GM18505 (cell line): ENCODE data around the gene PIBF1.
A peak's percentile ranks its signal among the peaks of the same experiment; 100 is the strongest.
"Not testable (repeated sequence)": the region's sequence is repeated elsewhere in the genome, so short reads cannot be mapped to it uniquely, and the experiment has no call there.

Source experiments
- ATAC-seq: cut with Tn5 transposase; IDR thresholded peaks from one replicate; pipeline ENCODE4 v1.9.1; 2021; ENCODE audit not compliant: unreplicated experiment
- POLR2A ChIP-seq: IDR thresholded peaks from 4 replicates; pipeline ENCODE4 v1.6.1; 2011; ENCODE audit warnings: borderline replicate concordance; ENCODE audit not compliant: insufficient read depth, insufficient read length; ENCODE audit errors: extremely low read depth

PIBF1 gene

DNA sequence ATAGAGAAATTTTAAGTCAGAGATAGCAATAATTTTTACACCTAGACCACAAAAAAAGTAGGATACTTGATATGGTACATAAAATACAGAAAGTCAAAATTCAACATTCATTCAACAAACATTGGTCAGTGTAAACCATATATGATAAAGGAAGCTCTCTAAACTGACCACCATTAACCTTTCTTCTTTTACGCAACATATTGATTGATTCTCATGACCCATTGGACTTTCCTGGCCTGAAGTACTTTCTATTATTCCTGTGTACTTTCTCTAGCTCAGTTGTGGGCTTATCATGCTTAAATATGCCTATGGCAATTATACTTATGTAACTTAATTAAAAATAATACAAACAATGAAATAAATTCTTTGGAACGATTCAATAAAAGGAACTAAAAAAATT is 10.7 kb downstream of the PIBF1 start:
- no peak for ATAC-seq

DNA sequence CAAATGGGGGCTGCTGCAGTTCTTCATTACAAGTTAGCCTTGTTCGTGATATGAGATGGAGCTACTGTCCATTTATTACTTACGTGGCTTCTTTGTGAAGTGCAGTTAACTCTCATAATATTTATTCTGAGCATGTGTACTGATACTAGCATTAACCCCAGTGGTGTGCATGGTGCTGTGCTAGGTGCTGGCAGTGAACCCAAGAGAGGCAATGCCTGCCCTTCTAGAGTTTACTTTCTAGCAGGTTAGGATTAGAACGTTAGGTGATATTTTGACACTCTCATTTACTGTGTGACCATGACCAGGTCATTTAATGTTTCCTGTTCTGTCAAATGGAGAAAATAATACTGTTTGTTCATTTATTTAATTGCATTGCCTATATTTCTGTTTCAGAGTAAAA is 16.9 kb downstream of the PIBF1 start:
- no peak for ATAC-seq
- no peak for TF ChIP-seq POLR2A

More for the DNA sequence above, 10.7 kb downstream of the PIBF1 start:
- TF ChIP-seq POLR2A: no peak

DNA sequence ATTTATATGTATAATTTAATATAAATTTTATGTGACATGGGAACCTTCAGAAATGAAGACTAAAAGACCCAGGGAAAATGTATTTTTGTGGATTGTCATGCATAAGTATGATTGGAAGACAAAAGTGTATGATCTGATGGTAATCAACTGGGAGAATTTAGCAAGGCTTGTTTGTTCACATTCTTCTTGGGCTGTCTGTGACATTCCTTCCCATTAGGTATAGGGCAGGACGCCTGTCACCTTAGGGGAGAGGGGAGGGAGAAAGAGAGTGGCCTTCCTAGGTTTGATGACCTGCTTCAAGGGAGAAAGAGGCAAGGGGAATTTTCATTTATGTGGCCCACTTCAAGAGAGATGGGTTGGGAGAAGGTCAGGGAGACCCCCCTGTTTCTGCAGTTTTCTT is 22.4 kb downstream of the PIBF1 start:
- ATAC-seq: no peak
- no peak for TF ChIP-seq POLR2A

DNA sequence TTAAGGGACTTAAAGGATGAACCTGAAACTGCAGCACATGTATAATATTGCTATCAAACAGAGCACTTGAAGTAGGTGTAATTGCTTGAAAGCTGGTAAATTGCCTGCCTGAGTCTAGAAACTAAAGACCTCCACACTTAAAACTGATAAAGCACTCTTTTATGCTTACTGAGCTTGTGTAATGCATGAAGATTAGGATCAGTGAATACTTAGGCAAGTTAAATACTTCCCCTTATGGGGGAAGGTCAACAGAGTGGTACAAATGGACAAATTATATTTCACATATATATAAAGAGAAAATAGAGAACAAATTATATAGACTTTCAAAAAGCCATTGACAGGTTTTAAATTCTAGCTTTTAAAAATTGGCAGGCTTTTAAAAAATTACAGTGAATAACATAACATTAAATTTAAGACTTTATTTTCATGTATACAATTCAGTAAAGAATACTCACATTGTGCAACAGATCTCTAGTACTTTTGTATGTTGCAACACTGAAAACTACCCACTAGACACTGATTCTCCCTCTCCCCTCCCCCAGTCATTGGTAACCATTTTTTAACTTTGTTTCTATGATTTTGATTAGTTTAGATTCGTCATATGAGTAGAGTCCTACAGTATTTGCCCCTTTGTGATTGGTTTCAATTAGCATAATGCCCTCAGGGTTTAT is 23.9 kb downstream of the PIBF1 start:
- TF ChIP-seq POLR2A: no peak
- no peak for ATAC-seq

DNA sequence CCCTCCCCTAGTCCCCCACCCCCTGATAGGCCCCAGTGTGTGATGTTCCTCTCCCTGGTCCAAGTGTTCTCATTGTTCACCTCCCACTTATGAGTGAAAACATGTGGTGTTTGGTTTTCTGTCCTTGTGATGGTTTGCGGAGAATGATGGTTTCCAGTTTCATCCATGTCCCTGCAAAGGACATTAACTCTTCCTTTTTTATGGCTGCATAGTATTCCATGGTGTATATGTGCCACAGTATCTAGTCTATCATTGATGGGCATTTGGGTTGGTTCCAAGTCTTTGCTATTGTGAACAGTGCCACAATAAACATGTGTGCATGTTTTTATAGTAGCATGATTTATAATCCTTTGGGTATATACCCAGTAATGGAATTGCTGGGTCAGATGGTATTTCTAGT is 24.6 kb downstream of the PIBF1 start:
- ATAC-seq: not testable (repeated sequence)

DNA sequence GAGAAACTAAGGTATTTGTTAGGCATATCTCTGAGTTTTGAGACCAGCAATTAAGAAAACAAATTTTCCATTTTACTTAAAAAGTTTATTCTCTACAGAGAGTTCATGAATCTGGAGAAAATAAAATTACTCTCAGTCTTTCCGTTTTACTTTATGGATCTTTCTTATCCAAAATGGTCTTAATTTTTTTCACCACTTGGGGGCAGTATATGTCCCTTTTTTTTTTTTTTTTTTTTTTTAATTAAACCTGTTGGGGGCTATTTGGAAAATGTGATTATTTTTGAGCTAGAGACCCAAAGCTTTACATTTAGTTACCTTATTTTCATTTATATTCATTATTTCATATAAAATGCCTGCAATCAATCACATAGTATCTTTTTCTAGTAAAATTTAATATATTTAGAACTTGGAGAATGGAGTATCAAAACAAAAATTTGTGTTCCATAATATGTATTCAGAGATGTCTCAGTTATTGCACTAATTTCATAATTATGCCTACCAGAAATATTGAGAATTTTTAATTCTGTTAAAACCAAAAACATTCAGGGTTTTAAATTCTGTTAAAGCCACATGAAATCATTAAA is 27.1 kb downstream of the PIBF1 start:
- no peak for ATAC-seq
- no peak for TF ChIP-seq POLR2A

DNA sequence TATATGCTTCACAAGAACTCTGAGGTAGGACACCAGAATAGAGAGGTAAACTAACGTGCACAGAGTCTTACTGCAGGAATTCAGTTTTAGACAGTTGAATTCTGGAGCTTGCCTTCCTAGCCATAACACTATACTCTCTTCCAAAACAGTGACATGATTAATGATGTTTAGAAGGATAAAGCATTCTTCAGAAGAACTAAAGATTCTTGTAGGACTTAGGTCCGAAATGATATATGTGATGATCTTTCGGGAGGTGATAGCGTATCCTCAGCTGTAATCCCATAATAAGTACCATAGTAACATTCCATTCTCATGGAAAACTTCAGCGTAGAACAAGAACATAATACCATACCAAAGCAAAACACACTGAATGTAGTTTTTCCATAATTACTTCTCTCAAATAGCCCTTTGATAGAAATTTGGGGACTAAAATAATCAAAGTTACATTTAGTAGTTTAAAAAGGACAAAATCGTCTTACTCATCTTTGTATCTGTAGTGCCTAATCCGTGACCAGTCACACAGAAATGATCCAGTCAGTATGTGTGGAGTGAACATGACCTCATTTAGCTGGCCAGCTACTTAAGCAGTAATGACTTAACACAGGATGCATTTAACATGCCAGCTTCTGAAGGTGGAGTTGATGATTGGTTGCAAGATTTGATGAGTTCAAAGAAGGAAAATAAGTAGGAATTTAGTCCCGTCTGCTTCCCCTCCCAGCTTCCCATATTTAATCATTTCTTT is 38.4 kb downstream of the PIBF1 start:
- no peak for TF ChIP-seq POLR2A
- ATAC-seq: no peak

DNA sequence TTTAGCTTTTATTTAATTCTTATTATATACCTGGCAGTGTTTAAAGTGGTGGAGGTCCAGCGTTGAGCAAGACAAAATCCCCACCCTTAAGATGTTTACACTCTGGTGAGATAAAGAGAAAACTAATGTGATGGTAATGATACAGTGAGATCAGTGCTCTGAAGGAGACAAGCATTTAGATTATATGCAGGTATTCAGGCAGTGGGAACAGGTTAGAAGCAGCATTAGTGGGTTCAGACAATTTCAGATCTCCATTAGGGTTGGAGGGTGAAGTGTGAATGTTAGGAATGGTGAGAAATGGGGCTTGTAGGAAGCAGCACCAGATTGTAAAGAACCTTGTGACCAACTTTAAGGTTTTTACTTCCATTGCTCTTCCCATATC is 39.0 kb downstream of the PIBF1 start:
- no peak for ATAC-seq

DNA sequence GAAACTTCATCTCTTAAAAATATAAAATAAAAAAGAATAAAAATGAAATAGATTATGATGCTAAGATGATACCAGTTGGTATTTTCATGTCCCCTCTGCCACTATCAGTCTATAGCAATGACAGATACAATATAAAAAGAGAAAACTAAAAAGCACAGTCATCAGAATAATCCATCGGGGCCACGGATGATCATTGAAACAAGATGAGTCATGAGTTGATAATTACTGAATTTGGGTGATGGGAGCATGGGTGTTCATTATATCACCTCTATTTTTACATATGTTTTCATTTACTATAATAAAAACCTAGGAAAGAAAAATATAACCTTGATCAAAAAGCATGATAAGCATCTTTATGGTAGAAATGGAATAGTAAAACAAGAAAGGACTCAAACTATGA is 41.1 kb downstream of the PIBF1 start:
- no peak for TF ChIP-seq POLR2A
- ATAC-seq: no peak

More for the DNA sequence above, 39.0 kb downstream of the PIBF1 start:
- no peak for TF ChIP-seq POLR2A

DNA sequence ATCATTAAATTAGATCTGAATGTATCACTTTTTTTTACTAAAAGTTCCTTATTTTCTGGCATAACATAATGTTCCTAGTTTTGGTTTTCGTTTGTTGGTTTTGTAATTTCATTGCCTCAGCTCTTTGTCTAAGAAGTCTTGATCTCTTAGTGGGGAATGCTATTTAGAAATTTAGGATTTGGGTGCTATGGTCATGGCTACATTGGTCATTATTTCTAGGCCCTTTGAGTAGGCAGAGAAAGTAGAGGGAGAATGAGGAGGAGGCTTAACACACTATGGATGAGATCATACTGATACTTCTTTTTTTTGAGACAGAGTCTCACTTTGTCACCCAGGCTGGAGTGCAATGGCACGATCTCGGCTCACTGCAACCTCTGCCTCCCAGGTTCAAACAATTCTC is 41.8 kb downstream of the PIBF1 start:
- no peak for ATAC-seq
- TF ChIP-seq POLR2A: no peak

DNA sequence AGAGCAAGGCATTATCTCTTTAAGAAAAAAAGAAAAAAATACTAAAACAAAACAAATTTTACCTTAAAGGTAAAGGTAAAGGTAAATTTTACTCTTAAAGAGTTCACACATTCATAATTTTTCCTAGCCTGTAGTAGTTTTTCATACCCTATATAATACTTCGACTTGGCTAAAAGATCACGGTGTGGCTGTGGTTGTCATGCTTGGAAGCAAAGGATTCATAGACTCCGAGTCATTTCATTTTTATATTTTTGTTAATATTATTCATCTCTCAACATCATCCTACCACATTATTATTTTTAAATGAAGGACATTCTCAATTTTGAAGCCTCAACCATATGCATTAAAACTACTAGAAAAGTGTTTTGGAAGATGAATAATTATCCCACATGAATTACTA is 52.7 kb downstream of the PIBF1 start:
- no peak for ATAC-seq
- TF ChIP-seq POLR2A: no peak

DNA sequence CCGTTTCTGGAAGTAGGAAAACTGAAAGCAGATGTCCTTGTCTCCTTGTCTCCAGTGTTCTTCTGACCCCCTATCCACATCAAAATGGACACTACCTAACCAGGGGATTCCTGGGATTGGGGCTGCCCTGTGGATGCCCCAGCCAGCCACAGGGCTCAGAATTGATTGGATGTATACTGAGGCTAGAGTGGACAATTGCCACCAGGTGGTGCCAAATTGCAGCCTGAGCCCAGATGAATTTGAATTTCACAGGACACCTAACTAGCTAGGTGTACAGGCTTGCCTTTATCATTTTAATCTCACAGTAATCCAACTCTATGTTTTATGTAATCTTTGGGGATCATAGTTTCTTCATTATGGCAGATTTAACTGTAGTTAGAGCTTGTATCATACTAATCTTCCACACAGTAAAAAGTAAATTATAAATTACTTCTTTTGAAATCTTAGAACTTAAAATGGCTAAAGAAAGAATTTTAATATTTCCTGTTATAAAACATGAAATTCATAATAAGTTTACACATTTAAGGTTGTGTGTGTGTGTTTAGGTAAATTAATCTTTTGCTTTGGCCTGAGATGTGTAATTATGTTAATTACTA is 58.0 kb downstream of the PIBF1 start:
- peak; percentile 95 for ATAC-seq
- TF ChIP-seq POLR2A: no peak

DNA sequence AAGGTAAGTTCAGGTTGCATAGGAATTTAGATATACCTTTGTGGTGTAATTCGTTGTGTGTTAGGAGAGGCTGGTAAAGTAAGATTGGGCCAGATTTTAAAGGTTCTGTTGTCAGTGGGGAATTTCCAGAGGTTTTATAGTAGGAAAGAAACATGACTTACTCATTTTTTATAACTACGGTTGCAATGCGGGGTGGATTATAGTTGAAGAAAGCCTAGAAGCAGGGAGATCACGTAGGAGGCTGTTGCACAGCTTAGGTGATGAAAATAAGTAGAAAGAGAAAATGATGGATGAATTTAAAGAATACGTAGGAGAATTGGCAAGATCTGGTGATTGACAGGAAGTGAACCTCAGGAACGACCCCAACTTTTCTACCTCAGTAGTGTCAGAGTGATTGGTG is 61.1 kb downstream of the PIBF1 start:
- TF ChIP-seq POLR2A: no peak
- ATAC-seq: no peak

DNA sequence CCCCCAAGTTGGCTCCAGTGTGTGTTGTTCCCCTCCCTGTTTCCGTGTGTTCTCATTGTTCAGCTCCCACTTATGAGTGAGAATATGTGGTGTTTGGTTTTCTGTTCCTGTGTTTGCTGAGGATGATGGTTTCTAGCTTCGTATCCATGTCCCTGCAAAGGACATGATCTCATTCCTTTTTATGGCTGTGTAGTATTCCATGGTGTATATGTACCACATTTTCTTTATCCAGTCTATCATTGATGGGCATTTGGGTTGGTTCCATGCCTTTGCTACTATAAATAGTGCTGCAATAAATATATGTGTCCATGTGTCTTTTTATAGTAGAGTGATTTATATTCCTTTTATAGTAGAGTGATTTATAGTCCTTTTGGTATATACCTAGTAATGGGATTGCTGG is 63.2 kb downstream of the PIBF1 start:
- not testable (repeated sequence) for ATAC-seq
